Measurements from ENCODE around the gene TADA2A.

The TADA2A gene

DNA sequence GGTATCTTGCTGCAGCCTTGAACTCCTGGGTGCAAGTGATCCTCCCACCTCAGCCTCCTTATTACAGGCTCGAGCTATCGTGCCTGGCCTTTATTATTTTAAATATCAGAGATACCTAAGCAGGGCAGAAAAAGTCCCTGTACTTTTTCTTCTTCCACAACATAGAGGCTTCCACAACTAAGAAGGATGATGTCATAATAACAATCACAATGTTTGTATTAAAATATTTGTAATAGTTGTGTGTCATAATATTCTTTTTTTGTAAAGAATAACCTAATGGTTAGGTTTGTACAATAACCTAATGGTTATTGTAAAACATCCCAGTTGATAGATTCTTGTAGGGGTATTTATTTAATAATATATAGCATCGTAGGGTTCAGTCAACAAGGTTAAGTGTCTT is 56.4 kb downstream of the TADA2A start:
- DNase-seq = no peak

DNA sequence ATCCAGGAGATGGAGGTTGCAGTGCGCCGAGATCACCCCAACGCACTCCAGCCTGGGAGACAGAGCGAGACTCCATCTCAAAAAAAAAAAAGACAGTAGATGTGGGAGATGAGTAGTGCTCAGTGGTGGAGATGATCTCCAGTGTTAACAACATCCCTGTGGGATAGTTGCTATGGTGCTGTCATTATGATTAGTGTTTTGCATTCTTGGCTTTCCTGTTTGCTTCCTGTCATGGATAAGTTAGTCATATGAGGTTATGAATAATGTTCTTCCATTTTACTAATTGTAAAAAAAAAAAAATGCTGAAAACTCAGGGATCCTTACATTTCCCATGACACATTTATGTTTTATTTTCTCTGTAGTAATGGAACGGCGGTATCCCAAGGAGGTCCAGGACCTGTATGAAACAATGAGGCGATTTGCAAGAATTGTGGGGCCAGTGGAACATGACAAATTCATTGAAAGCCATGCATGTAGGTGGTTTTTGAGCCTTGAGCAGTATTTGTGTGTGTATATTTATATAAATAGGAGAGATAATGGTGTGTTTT is 58.5 kb downstream of the TADA2A start:
- DNase-seq = peak; percentile 61

DNA sequence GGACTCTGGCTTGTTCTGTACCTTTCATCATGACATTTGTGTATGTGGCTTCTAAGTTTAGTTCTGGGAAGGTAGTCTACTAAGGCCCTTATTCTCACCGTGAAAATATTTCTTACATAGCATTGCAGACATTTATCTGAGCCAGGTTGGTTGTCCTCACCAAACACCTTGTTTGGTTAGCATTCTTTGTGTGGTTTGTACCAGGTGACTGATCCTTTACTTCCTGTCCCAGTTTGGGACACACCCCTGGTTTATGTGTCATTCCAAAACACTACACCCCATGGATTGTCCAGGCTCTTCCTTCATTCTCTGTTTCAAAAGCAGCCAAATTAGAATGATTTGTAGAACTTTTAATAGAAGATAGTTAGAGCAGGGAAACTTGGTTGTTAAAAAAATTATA is 59.8 kb downstream of the TADA2A start:
- no peak for DNase-seq

DNA sequence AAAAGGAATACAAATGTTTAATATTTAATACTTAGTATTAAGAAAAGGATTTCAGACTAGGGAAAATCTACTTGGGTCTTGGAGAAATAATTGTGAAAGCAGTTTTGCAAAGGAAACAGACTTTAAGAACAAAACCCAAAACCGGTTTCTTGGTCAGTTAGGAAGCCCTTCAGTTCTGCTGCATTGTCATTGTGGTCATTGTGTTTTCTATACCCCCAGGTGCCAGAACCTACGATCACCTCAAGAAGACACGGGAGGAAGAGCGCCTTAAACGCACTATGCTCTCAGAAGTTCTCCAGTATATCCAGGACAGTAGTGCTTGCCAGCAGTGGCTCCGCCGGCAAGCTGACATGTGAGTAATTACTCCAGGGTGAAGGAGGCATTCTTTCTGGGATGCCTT is 63.5 kb downstream of the TADA2A start:
- DNase-seq = no peak

- DNase-seq = no peak
Measured at GRCh38 chr17:37475731-37476420, 69.2 kb downstream of the TADA2A start.

- DNase-seq = peak; percentile 55
Measured at GRCh38 chr17:37476431-37477120, 69.9 kb downstream of the TADA2A start.

GRCh38 chr17:37478187-37478586 is 71.5 kb downstream of the TADA2A start:
- peak; percentile 67 for DNase-seq

- DNase-seq = no peak
Measured at GRCh38 chr17:37479025-37479424, 72.3 kb downstream of the TADA2A start.

DNA sequence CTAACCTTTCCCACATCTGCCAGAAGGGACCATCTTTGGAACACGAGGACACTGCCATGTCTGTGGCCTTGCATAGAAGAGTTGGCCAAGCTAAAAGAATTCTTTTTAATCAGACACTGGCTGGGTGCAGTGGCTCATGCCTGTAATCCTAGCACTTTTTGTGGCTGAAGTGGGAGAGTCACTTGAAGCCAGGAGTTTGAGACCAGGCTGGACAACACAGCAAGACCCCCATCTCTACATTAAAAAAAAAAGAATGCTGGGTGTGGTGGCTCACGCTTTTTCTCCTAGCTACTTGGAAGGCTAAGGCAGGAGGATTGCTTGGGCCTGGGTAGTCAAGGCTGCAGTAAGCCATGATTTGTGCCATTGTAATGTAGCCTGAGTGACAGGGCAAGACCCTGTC is 73.7 kb downstream of the TADA2A start:
- no peak for DNase-seq

DNA sequence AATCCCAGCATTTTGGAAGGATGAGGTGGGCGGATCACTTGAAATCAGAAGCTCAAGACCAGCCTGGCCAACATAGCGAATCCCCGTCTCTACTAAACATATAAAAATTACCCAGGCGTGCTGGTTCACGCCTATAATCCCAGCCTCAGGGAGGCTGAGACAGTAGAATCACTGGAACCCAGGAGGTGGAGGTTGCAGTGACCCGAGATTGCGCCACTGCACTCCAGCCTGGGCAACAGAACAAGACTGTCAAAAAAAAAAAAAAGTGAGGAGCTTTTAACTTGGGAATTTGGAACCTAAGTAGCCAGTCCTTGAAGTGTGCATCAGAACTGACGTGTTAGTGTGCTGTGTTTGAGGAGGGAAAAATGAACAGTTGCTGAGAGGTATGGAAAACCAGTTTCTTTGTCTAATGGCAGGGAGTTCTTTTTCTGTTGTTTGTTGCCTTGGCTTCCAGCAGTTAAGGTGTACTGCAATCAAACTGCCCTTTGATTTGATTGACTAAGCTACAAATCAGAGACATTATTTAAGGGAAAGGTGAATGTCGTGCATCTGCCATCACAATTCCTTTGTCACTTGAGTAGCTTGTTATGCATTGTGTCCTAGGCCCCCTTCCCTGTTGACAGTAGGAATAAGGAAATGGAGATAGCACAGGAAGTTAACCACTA is 74.4 kb downstream of the TADA2A start:
- no peak for DNase-seq

GRCh38 chr17:37483311-37484039 is 76.8 kb downstream of the TADA2A start:
- peak; percentile 86 for DNase-seq

DNA sequence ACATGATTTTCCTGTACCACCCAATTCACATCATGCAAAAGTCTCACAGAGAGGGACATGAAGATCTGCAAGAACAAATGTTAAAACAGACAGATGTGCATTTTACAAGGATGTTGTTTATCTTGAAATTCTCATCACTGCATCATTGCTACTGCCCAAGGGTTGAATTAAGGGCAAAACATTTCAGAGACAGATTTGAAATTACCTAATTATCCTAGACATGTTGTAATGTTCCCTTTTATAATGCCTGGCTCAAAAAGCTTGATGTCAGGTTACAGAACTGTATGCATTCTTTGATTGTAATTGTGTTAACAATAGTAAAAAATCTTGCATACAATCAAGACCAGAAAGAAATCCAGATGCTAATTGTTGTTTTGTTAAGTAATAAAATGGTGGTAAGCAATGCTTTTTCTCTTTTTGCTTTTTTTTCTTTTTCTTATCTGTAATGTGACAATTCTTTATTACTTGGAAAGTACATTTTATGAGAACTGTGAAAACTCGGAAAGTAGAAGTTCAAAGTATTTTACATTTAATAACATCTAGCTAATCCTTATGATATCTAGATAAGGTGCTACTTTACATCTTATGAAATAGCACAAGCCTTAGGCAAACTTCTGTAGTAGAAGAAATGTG is 79.4 kb downstream of the TADA2A start:
- DNase-seq = no peak

- peak; percentile 96 for DNase-seq
Measured at GRCh38 chr17:37488009-37488604, 81.4 kb downstream of the TADA2A start.

GRCh38 chr17:37488607-37489196 is 82.0 kb downstream of the TADA2A start:
- DNase-seq = peak; percentile 93

DNA sequence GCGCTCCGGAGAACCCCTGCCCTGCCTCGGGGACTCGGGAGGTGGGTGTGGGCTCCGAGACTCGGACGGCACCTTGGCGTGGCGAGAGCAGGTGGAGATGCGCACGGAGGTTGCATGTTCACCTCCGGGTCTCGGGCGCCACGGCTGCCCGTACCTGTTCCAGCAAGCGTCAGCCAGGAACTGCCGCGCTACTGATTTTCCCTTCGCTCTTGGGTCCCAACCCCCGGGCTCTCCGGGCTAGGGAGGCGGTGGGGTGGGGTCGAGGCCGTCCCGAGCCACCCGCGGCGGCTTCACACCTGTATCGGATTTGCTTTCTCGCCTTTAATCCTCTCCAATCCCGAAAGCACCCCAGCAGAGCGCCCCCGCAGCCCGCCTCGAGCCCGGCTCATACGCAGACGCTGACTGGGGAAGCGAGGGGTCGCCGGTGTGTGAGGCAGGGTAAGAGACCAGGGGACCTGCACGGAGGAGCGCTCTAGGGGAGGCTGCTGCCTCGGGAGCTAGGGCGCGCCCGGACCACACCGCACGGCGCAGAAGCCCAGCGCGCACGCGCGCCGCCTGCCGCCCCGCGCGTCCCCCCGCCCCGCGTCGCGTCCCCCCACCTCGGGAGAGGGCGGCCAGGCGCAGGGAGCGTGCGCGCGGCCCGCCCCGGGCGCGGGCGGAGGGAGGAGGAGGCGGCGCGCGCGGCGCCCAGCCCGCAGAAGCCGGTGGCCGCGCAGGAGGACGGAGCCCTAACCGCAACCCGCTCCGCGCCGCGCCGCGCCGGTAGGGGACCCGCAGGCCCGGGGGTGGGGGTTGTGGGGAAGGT is 82.7 kb downstream of the TADA2A start, which contains the start of gene DUSP14:
Gene DUSP14 (plus strand): TSS at position 695 of the 805 bp plus-strand sequence. CDS start 22,382 bp downstream, outside the sequence.
- DNase-seq = peak; percentile 87

DNA sequence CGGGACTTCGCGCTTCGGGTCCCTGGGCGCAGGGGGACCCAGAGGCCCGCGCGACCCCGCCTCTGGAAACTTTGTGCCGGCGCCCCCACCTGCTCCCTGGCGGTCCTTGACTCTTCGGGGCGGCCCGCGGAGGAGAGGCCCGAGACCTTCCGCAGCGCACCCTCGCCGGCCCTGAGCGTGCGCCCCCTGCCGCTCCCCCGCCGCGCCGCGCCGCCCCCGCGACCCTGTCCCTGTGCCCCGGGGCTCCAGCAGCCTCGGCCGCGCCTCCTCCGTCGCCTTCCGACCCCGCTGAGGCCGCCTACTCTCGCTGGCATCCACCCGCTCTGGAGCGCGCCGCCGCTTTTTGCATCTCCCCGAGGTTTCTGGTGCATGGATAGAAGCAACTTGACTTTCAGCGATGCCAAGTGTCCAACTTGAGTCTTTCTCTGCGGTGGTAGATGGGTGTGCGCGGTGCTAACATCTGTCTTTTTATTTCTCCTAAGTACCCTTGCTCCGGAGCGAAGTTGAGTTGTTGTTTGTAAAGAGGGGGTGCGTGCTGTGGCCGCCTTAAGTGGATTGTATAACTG is 83.4 kb downstream of the TADA2A start:
- peak; percentile 51 for DNase-seq

GRCh38 chr17:37490638-37491614 is 84.2 kb downstream of the TADA2A start:
- DNase-seq = peak; percentile 88

- DNase-seq = no peak
Measured at GRCh38 chr17:37492167-37492566, 85.5 kb downstream of the TADA2A start.

Measured in fibroblast of skin of abdomen (primary cell).